HEK293 (cell line): Measurements from ENCODE around the gene FBLN2.

Experiments used
- KLF9 ChIP-seq: fragments of 450-650 bp; formaldehyde crosslinking; IDR thresholded peaks from 2 replicates; pipeline ENCODE4 v1.5.1; 2016; ENCODE audit warnings: missing biosample characterization, missing genetic modification characterization, low read depth
- SCRT1 ChIP-seq: fragments of 450-650 bp; formaldehyde crosslinking; IDR thresholded peaks from 2 replicates; pipeline ENCODE4 v1.5.1; 2016; ENCODE audit warnings: missing biosample characterization, missing genetic modification characterization, borderline replicate concordance
- YY1 ChIP-seq: fragments of 450-650 bp; formaldehyde crosslinking; IDR thresholded peaks from 2 replicates; pipeline ENCODE4 v1.5.1; 2018; ENCODE audit warnings: missing biosample characterization, missing genetic modification characterization
- ZNF10 ChIP-seq: fragments of 450-650 bp; formaldehyde crosslinking; IDR thresholded peaks from 2 replicates; pipeline ENCODE4 v1.5.1; 2017; ENCODE audit warnings: missing biosample characterization, missing genetic modification characterization
- ZNF114 ChIP-seq: fragments of 450-650 bp; formaldehyde crosslinking; IDR thresholded peaks from 2 replicates; pipeline ENCODE4 v1.5.0; 2017; ENCODE audit warnings: missing biosample characterization, missing genetic modification characterization
- ZNF354C ChIP-seq: fragments of 450-650 bp; formaldehyde crosslinking; IDR thresholded peaks from 2 replicates; pipeline ENCODE4 v1.5.1; 2016; ENCODE audit warnings: missing biosample characterization, missing genetic modification characterization, low read depth, borderline replicate concordance
- ZNF510 ChIP-seq: fragments of 450-650 bp; formaldehyde crosslinking; IDR thresholded peaks from 2 replicates; pipeline ENCODE4 v1.5.1; 2018; ENCODE audit warnings: mild to moderate bottlenecking, missing genetic modification characterization, missing biosample characterization; ENCODE audit not compliant: insufficient replicate concordance
- ZNF791 ChIP-seq: fragments of 450-650 bp; formaldehyde crosslinking; IDR thresholded peaks from 2 replicates; pipeline ENCODE4 v1.5.1; 2016; ENCODE audit warnings: missing biosample characterization, missing genetic modification characterization
- TF ChIP-seq, protein P1 (sequence below): fragments of 450-650 bp; formaldehyde crosslinking; IDR thresholded peaks from 2 replicates; pipeline ENCODE4 v1.5.1; 2016; ENCODE audit warnings: missing biosample characterization, missing genetic modification characterization
- TF ChIP-seq, protein P2 (sequence below): fragments of 450-650 bp; formaldehyde crosslinking; IDR thresholded peaks from 2 replicates; pipeline ENCODE4 v1.5.1; 2016; ENCODE audit warnings: missing biosample characterization, missing genetic modification characterization
- TF ChIP-seq, protein P3 (sequence below): fragments of 450-650 bp; formaldehyde crosslinking; IDR thresholded peaks from 2 replicates; pipeline ENCODE4 v1.5.1; 2016; ENCODE audit warnings: missing biosample characterization, missing genetic modification characterization
- TF ChIP-seq, protein P4 (sequence below): fragments of 450-650 bp; formaldehyde crosslinking; IDR thresholded peaks from 2 replicates; pipeline ENCODE4 v1.5.1; 2016; ENCODE audit warnings: missing biosample characterization, missing genetic modification characterization
- TF ChIP-seq, protein P5 (sequence below): IDR thresholded peaks from 2 replicates; pipeline ENCODE4 v1.6.1; 2011; ENCODE audit warnings: mild to moderate bottlenecking, low read depth, low read length, borderline replicate concordance

DNA sequence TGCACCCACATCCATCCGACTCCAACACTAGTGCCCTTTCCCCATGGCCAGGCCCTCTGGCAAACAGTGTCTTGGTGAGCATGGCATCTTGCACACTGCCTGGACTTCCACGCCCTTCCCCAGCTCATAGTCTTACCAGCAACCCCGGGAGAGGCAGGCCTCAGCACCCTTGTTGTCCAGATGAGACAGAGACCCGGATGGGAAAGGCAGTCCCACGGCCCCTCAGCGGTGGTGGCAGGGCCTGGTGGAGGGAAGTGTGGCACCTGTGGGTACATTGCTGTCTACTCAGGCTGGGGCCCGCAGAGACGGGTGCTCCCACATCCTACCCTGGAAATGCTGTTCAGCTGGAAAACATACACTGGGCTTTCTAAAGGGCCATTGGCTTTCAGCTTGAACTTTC, 40.4 kb upstream of the FBLN2 start:
- TF ChIP-seq, protein P1, sequence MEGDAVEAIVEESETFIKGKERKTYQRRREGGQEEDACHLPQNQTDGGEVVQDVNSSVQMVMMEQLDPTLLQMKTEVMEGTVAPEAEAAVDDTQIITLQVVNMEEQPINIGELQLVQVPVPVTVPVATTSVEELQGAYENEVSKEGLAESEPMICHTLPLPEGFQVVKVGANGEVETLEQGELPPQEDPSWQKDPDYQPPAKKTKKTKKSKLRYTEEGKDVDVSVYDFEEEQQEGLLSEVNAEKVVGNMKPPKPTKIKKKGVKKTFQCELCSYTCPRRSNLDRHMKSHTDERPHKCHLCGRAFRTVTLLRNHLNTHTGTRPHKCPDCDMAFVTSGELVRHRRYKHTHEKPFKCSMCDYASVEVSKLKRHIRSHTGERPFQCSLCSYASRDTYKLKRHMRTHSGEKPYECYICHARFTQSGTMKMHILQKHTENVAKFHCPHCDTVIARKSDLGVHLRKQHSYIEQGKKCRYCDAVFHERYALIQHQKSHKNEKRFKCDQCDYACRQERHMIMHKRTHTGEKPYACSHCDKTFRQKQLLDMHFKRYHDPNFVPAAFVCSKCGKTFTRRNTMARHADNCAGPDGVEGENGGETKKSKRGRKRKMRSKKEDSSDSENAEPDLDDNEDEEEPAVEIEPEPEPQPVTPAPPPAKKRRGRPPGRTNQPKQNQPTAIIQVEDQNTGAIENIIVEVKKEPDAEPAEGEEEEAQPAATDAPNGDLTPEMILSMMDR (tag by site-specific recombination): no peak
- TF ChIP-seq SCRT1 (no peak), KLF9 (tag by site-specific recombination) (no peak), ZNF791 (tag by site-specific recombination) (no peak), ZNF354C (tag by site-specific recombination) (no peak), YY1 (tag by site-specific recombination) (no peak), ZNF10 (tag by site-specific recombination) (no peak), ZNF114 (tag by site-specific recombination) (no peak), ZNF510 (tag by site-specific recombination) (no peak)
- TF ChIP-seq, protein P2, sequence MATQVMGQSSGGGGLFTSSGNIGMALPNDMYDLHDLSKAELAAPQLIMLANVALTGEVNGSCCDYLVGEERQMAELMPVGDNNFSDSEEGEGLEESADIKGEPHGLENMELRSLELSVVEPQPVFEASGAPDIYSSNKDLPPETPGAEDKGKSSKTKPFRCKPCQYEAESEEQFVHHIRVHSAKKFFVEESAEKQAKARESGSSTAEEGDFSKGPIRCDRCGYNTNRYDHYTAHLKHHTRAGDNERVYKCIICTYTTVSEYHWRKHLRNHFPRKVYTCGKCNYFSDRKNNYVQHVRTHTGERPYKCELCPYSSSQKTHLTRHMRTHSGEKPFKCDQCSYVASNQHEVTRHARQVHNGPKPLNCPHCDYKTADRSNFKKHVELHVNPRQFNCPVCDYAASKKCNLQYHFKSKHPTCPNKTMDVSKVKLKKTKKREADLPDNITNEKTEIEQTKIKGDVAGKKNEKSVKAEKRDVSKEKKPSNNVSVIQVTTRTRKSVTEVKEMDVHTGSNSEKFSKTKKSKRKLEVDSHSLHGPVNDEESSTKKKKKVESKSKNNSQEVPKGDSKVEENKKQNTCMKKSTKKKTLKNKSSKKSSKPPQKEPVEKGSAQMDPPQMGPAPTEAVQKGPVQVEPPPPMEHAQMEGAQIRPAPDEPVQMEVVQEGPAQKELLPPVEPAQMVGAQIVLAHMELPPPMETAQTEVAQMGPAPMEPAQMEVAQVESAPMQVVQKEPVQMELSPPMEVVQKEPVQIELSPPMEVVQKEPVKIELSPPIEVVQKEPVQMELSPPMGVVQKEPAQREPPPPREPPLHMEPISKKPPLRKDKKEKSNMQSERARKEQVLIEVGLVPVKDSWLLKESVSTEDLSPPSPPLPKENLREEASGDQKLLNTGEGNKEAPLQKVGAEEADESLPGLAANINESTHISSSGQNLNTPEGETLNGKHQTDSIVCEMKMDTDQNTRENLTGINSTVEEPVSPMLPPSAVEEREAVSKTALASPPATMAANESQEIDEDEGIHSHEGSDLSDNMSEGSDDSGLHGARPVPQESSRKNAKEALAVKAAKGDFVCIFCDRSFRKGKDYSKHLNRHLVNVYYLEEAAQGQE (tag by site-specific recombination): no peak
- TF ChIP-seq, protein P3, sequence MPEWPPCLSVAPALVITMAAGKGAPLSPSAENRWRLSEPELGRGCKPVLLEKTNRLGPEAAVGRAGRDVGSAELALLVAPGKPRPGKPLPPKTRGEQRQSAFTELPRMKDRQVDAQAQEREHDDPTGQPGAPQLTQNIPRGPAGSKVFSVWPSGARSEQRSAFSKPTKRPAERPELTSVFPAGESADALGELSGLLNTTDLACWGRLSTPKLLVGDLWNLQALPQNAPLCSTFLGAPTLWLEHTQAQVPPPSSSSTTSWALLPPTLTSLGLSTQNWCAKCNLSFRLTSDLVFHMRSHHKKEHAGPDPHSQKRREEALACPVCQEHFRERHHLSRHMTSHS (tag by site-specific recombination): no peak
- TF ChIP-seq, protein P4, sequence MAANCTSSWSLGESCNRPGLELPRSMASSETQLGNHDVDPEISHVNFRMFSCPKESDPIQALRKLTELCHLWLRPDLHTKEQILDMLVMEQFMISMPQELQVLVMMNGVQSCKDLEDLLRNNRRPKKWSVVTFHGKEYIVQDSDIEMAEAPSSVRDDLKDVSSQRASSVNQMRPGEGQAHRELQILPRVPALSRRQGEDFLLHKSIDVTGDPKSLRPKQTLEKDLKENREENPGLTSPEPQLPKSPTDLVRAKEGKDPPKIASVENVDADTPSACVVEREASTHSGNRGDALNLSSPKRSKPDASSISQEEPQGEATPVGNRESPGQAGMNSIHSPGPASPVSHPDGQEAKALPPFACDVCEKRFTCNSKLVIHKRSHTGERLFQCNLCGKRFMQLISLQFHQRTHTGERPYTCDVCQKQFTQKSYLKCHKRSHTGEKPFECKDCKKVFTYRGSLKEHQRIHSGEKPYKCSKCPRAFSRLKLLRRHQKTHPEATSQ (tag by site-specific recombination): no peak
- TF ChIP-seq, protein P5, sequence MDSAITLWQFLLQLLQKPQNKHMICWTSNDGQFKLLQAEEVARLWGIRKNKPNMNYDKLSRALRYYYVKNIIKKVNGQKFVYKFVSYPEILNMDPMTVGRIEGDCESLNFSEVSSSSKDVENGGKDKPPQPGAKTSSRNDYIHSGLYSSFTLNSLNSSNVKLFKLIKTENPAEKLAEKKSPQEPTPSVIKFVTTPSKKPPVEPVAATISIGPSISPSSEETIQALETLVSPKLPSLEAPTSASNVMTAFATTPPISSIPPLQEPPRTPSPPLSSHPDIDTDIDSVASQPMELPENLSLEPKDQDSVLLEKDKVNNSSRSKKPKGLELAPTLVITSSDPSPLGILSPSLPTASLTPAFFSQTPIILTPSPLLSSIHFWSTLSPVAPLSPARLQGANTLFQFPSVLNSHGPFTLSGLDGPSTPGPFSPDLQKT: no peak
